GM12873 (cell line): Measurements from ENCODE around the gene RREB1.

Source experiments
- CTCF ChIP-seq: IDR thresholded peaks from 2 replicates; pipeline ENCODE4 v1.5.1; 2012; ENCODE audit warnings: low read depth, mild to moderate bottlenecking, moderate library complexity, low read length, control low read depth; ENCODE audit not compliant: insufficient read depth; ENCODE audit errors: missing control alignments

Gene RREB1

GRCh38 chr6:7161845-7162244 lies 54.1 kb downstream of the RREB1 start:
- no peak for TF ChIP-seq CTCF

GRCh38 chr6:7163661-7164071 lies 55.9 kb downstream of the RREB1 start:
- TF ChIP-seq CTCF = no peak

- TF ChIP-seq CTCF = no peak
Measured at GRCh38 chr6:7164536-7165001, 56.8 kb downstream of the RREB1 start.

- TF ChIP-seq CTCF = no peak
Measured at GRCh38 chr6:7165002-7165889, 57.5 kb downstream of the RREB1 start.

- TF ChIP-seq CTCF = no peak
Measured at GRCh38 chr6:7165890-7166267, 58.1 kb downstream of the RREB1 start.

GRCh38 chr6:7166410-7167293 lies 58.9 kb downstream of the RREB1 start:
- TF ChIP-seq CTCF = no peak

- no peak for TF ChIP-seq CTCF
Measured at GRCh38 chr6:7169296-7169721, 61.5 kb downstream of the RREB1 start.
